ENCODE measurements around the gene XPNPEP2. TPM values are rescaled to one million over a fixed set of nuclear protein-coding genes. Genes with fewer than 3 reads are reported as not detected.

Gene XPNPEP2
- total RNA-seq, 1 donor from 2014 or later: not detected

DNA sequence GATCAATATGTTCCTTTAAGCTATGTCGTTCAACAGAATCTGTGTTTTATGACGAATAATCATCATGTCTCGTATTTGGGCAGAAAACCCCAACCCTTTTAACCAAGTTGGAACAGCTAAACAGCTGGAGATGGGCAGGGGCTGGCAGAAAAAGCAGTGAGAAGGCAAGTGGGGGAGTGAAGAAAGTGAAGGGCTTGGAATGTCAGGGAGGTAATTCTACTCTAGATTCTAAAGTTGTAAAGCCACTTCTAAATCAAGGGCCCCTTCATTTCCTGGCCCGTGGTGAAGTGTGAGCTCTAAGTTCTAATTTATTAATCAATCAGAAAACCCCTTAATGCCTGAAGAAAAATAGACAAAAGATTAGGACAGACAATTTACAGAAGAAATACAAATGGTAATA lies 61.4 kb downstream of the XPNPEP2 start:
- FAIRE-seq (peak; percentile 58), DNase-seq (ENCODE audit: low read depth) (no peak)
- no peak overlapping the region for H3K4me3 Mint-ChIP-seq (ENCODE audit: unreplicated experiment)
- Histone ChIP-seq H2AFZ (ENCODE audit: low read depth, low read length) (no peak overlapping the region), H3K4me3 (ENCODE audit: insufficient read depth, low read depth, low read length) (no peak overlapping the region), H3K79me2 (ENCODE audit: insufficient read depth, low read length) (no peaks in the 10 kb centered on the region), H3K9ac (ENCODE audit: low read length) (no peak overlapping the region), H3K27me3 (ENCODE audit: insufficient read depth, low read length) (no peaks in the 10 kb centered on the region), H4K20me1 (ENCODE audit: insufficient read depth, low read length) (no peaks in the 10 kb centered on the region), H3K4me1 (ENCODE audit: insufficient read depth, low read length) (no peaks in the 10 kb centered on the region), H3K4me2 (ENCODE audit: low read length) (no peak overlapping the region), H3K36me3 (ENCODE audit: insufficient read depth, low read length) (peaks cover under 1% of the 10 kb centered on the region), H3K9me3 (ENCODE audit: insufficient read depth, low read depth, low read length) (no peaks in the 10 kb centered on the region), H3K27ac (ENCODE audit: low read depth, low read length) (no peak overlapping the region)
- H3K27ac Mint-ChIP-seq (ENCODE audit: unreplicated experiment): no peak overlapping the region
- H3K27me3 Mint-ChIP-seq (ENCODE audit: low read depth, unreplicated experiment): no peaks in the 10 kb centered on the region
- H3K4me1 Mint-ChIP-seq (ENCODE audit: low read depth, unreplicated experiment): no peaks in the 10 kb centered on the region
- H3K36me3 Mint-ChIP-seq (ENCODE audit: low read depth, unreplicated experiment): peaks cover 7% of the 10 kb centered on the region
- TF ChIP-seq EZH2 (IDR thresholded peaks at IDR 0.05; ENCODE audit: insufficient read depth, low read length): no peak
- TF ChIP-seq, protein P1, sequence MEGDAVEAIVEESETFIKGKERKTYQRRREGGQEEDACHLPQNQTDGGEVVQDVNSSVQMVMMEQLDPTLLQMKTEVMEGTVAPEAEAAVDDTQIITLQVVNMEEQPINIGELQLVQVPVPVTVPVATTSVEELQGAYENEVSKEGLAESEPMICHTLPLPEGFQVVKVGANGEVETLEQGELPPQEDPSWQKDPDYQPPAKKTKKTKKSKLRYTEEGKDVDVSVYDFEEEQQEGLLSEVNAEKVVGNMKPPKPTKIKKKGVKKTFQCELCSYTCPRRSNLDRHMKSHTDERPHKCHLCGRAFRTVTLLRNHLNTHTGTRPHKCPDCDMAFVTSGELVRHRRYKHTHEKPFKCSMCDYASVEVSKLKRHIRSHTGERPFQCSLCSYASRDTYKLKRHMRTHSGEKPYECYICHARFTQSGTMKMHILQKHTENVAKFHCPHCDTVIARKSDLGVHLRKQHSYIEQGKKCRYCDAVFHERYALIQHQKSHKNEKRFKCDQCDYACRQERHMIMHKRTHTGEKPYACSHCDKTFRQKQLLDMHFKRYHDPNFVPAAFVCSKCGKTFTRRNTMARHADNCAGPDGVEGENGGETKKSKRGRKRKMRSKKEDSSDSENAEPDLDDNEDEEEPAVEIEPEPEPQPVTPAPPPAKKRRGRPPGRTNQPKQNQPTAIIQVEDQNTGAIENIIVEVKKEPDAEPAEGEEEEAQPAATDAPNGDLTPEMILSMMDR (IDR thresholded peaks at IDR 0.05; ENCODE audit: insufficient read depth, low read depth, low read length): no peak
- no peaks in the 10 kb centered on the region for H3K9me3 Mint-ChIP-seq (ENCODE audit: unreplicated experiment)

DNA sequence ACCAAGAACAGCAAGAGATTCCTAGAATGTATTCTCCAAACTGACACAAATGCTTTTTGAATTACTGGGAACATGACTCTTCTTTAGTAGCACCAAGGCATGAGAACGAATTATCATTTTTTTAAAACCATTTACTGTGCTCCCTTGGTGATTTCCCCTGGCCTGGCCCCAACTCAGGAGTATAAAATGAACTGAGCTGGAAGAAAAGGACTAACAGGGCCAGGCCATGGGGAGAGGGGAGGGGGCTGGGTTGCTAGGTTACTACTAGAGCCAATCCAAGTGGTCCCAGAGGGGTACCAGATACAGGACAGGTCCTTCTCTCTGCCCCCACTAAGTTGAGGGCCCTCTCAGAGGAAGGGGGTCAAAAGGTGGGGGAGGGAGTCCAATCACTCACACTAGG lies 64.1 kb downstream of the XPNPEP2 start:
- Histone ChIP-seq H3K27ac (ENCODE audit: low read depth, low read length) (no peak overlapping the region), H4K20me1 (ENCODE audit: insufficient read depth, low read length) (no peaks in the 10 kb centered on the region), H3K79me2 (ENCODE audit: insufficient read depth, low read length) (no peaks in the 10 kb centered on the region), H3K36me3 (ENCODE audit: insufficient read depth, low read length) (peaks cover 4% of the 10 kb centered on the region), H3K9ac (ENCODE audit: low read length) (no peak overlapping the region), H3K9me3 (ENCODE audit: insufficient read depth, low read depth, low read length) (no peaks in the 10 kb centered on the region), H3K4me3 (ENCODE audit: insufficient read depth, low read depth, low read length) (no peak overlapping the region), H3K4me2 (ENCODE audit: low read length) (no peak overlapping the region), H3K27me3 (ENCODE audit: insufficient read depth, low read length) (no peaks in the 10 kb centered on the region), H3K4me1 (ENCODE audit: insufficient read depth, low read length) (no peaks in the 10 kb centered on the region), H2AFZ (ENCODE audit: low read depth, low read length) (no peak overlapping the region)
- FAIRE-seq (no peak), DNase-seq (ENCODE audit: low read depth) (no peak)
- no peak for TF ChIP-seq EZH2 (IDR thresholded peaks at IDR 0.05; ENCODE audit: insufficient read depth, low read length)
- TF ChIP-seq, protein P1 (IDR thresholded peaks at IDR 0.05; ENCODE audit: insufficient read depth, low read depth, low read length): no peak
- peaks cover 10% of the 10 kb centered on the region for H3K36me3 Mint-ChIP-seq (ENCODE audit: low read depth, unreplicated experiment)
- no peak overlapping the region for H3K27ac Mint-ChIP-seq (ENCODE audit: unreplicated experiment)
- no peaks in the 10 kb centered on the region for H3K27me3 Mint-ChIP-seq (ENCODE audit: low read depth, unreplicated experiment)
- H3K4me1 Mint-ChIP-seq (ENCODE audit: low read depth, unreplicated experiment): no peaks in the 10 kb centered on the region
- H3K9me3 Mint-ChIP-seq (ENCODE audit: unreplicated experiment): no peaks in the 10 kb centered on the region
- no peak overlapping the region for H3K4me3 Mint-ChIP-seq (ENCODE audit: unreplicated experiment)

DNA sequence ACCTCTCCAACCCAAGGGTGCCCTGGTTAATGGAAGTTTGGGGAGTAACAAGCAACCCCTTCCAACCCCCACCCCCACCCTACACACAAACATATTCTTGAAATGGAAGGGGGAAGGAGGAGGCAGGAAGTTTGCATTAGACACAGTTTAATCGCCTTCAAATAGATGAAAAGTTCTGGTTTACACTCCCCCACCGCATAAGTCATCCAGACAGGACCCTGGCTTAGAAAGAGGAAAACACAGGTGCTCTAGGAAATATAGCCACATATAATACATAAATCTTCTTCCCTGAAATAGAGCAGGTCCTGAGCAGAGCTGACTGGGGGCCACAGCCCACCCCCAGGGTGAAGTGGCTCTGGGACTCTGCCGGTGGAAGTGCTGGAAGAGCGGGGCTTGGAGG lies 66.0 kb downstream of the XPNPEP2 start:
- Mint-ChIP-seq H3K27me3 (ENCODE audit: low read depth, unreplicated experiment) (no peaks in the 10 kb centered on the region), H3K4me1 (ENCODE audit: low read depth, unreplicated experiment) (no peaks in the 10 kb centered on the region), H3K36me3 (ENCODE audit: low read depth, unreplicated experiment) (peaks cover 7% of the 10 kb centered on the region), H3K4me3 (ENCODE audit: unreplicated experiment) (no peak overlapping the region), H3K27ac (ENCODE audit: unreplicated experiment) (no peak overlapping the region), H3K9me3 (ENCODE audit: unreplicated experiment) (no peaks in the 10 kb centered on the region)
- FAIRE-seq (no peak), DNase-seq (ENCODE audit: low read depth) (no peak)
- H3K79me2 ChIP-seq (ENCODE audit: insufficient read depth, low read length): no peaks in the 10 kb centered on the region
- no peaks in the 10 kb centered on the region for H3K4me1 ChIP-seq (ENCODE audit: insufficient read depth, low read length)
- no peak overlapping the region for H3K27ac ChIP-seq (ENCODE audit: low read depth, low read length)
- no peak overlapping the region for H3K9ac ChIP-seq (ENCODE audit: low read length)
- no peaks in the 10 kb centered on the region for H4K20me1 ChIP-seq (ENCODE audit: insufficient read depth, low read length)
- H3K9me3 ChIP-seq (ENCODE audit: insufficient read depth, low read depth, low read length): no peaks in the 10 kb centered on the region
- TF ChIP-seq EZH2 (IDR thresholded peaks at IDR 0.05; ENCODE audit: insufficient read depth, low read length): no peak
- TF ChIP-seq, protein P1 (IDR thresholded peaks at IDR 0.05; ENCODE audit: insufficient read depth, low read depth, low read length): no peak
- no peak overlapping the region for H3K4me3 ChIP-seq (ENCODE audit: insufficient read depth, low read depth, low read length)
- H2AFZ ChIP-seq (ENCODE audit: low read depth, low read length): no peak overlapping the region
- H3K27me3 ChIP-seq (ENCODE audit: insufficient read depth, low read length): no peaks in the 10 kb centered on the region
- peaks cover 4% of the 10 kb centered on the region for H3K36me3 ChIP-seq (ENCODE audit: insufficient read depth, low read length)
- no peak overlapping the region for H3K4me2 ChIP-seq (ENCODE audit: low read length)
